Heart left ventricle (tissue), 13 donors: ENCODE measurements around the gene XXYLT1.

Source experiments
- CTCF ChIP-seq, 12 donors: fragments of 200-600 bp; sonication (generic) in 4 of 12; IDR thresholded peaks; one replicate each; pipeline versions ENCODE4 v1.5.0 to v1.8.0; 2018 to 2022; ENCODE audit warnings: antibody characterized with exemption in 12 of 12, mild to moderate bottlenecking in 5 of 12
- POLR2A ChIP-seq, 2 donors: fragments of 450-650 bp; IDR thresholded peaks; one replicate each; pipeline ENCODE4 v1.6.1; 2017; ENCODE audit warnings: antibody characterized with exemption in 2 of 2, mild to moderate bottlenecking in 2 of 2, moderate library complexity in 2 of 2
- donor health status: ischemic (EF 13 %, LVEDD 7.1; RV severe dilation, severe dysfunction).
- donor health status: DM: no; HTN: yes; CAD: no.
- donor health status: DM: no; HTN: no; CAD: no.
- donor health status: ischemic (EF 25% LVEDD 6.9; RV normal size, moderate dysfunction).
- donor health status: ischemic (EF 25% LVEDD 5.7; RV mildly dilated, moderate dysfunction).
- donor health status: ischemic (EF 35%, LVEDD 5.7; RV mildly dilated, moderate dysfunction).
- donor health status: nonischemic (EF 11% LVEDD 7.7; RV severe dilation, severe dysfunction).
- donor health status: DM: yes; HTN: yes; CAD: no.
- donor health status: PGD.
- donor health status: ischemic (EF 29% LVEDD 5.4; RV normal size, mild dysfunction).
- donor health status: nonischemic (EF 23%, LVEDD 6.1; RV moderate dilation, normal function).

GRCh38 chr3:195101927-195102608, 168.9 kb downstream of the XXYLT1 start:
- no peak for TF ChIP-seq CTCF (IDR thresholded peaks at IDR 0.05)
- TF ChIP-seq POLR2A (IDR thresholded peaks at IDR 0.05) = no peak
